HUES6 (cell line): ENCODE results near the gene SLC43A3.

Experiments
- H3K27ac ChIP-seq: 2 replicates; pipeline ENCODE4 v1.7.0; 2013; ENCODE audit warnings: low read depth, mild to moderate bottlenecking, low read length, inconsistent platforms
- H3K27me3 ChIP-seq: 2 replicates; pipeline ENCODE4 v1.6.1; 2013; ENCODE audit warnings: low read length; ENCODE audit not compliant: control insufficient read depth, insufficient read depth
- H3K36me3 ChIP-seq: 2 replicates; pipeline ENCODE4 v1.6.1; 2013; ENCODE audit warnings: low read length; ENCODE audit not compliant: control insufficient read depth, insufficient read depth
- H3K4me1 ChIP-seq: 2 replicates; pipeline ENCODE4 v1.6.1; 2013; ENCODE audit warnings: low read length; ENCODE audit not compliant: control insufficient read depth, insufficient read depth
- H3K4me3 ChIP-seq: 2 replicates; pipeline ENCODE4 v1.5.1; 2013; ENCODE audit warnings: low read depth, low read length
- H3K9ac ChIP-seq: one replicate; pipeline ENCODE4 v1.6.1; 2013; ENCODE audit warnings: mild to moderate bottlenecking, low read length
- H3K9me3 ChIP-seq: 2 replicates; pipeline ENCODE4 v1.6.1; 2013; ENCODE audit warnings: low read depth, low read length; ENCODE audit not compliant: control insufficient read depth, insufficient read depth

Gene SLC43A3

GRCh38 chr11:57467508-57468157 is 40.7 kb upstream of the SLC43A3 start:
- Histone ChIP-seq H3K36me3 (no peaks in the 10 kb centered on the region), H3K9ac (no peak overlapping the region), H3K27ac (no peak overlapping the region), H3K9me3 (no peaks in the 10 kb centered on the region), H3K27me3 (peaks cover 28% of the 10 kb centered on the region), H3K4me1 (peaks cover 42% of the 10 kb centered on the region), H3K4me3 (no peak overlapping the region)

DNA sequence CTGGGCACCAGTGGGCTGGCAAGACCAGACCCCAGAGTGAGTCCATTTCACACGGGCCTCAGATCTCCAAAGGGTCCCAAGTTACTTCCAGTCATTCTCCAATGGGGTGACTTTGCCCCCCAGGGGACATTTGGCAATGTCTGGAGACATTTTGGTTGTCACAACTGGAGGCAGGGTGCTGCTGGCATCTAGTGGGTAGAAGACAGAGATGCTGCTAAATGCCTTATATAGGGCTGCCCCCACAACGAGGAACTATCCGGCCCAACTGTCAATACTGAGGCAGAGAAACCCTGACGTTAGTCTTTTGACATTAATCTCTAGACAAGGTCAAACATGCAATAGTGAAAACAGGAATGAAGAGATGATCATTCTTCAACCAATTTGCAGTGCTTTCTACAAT is 39.8 kb upstream of the SLC43A3 start:
- H3K36me3 ChIP-seq, result no peaks in the 10 kb centered on the region
- no peaks in the 10 kb centered on the region for H3K9me3 ChIP-seq
- peaks cover 43% of the 10 kb centered on the region for H3K4me1 ChIP-seq
- H3K9ac ChIP-seq, result no peak overlapping the region
- H3K27me3 ChIP-seq, result peaks cover 36% of the 10 kb centered on the region
- no peak overlapping the region for H3K4me3 ChIP-seq
- no peak overlapping the region for H3K27ac ChIP-seq

DNA sequence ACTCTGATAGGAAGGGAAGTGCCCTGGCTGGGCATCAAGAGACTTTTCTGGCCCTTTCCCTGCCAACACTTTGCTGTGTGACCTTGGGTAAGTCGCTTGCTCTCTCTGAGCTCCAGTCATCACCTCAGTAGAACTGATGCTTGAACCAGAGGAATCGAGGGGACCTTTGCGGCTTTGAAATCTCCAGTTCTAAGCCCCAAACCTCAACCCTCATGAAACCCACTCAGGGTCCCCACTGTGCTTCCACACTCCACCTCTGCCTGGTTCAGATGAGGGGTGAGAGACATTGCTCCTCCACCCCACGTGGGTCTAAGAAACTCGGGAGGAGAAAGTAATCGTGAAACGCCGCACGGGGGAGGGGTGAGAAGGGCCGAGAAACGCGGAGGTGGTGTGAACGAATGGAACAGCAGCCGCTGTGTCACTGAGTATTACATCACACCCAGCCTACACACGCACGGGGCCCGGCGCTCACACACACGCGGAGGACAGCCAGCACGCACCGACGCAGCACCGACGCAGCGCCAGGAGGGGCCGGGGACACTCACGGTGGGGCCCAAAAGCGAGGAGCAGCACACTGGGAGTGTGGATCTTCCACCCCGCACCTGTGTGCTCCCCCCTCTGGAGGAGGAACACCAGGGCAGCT is 37.7 kb upstream of the SLC43A3 start:
- Histone ChIP-seq H3K9me3 (no peaks in the 10 kb centered on the region), H3K27ac (no peak overlapping the region), H3K4me1 (peaks cover 47% of the 10 kb centered on the region), H3K9ac (no peak overlapping the region), H3K27me3 (peaks cover 54% of the 10 kb centered on the region), H3K36me3 (no peaks in the 10 kb centered on the region), H3K4me3 (no peak overlapping the region)

DNA sequence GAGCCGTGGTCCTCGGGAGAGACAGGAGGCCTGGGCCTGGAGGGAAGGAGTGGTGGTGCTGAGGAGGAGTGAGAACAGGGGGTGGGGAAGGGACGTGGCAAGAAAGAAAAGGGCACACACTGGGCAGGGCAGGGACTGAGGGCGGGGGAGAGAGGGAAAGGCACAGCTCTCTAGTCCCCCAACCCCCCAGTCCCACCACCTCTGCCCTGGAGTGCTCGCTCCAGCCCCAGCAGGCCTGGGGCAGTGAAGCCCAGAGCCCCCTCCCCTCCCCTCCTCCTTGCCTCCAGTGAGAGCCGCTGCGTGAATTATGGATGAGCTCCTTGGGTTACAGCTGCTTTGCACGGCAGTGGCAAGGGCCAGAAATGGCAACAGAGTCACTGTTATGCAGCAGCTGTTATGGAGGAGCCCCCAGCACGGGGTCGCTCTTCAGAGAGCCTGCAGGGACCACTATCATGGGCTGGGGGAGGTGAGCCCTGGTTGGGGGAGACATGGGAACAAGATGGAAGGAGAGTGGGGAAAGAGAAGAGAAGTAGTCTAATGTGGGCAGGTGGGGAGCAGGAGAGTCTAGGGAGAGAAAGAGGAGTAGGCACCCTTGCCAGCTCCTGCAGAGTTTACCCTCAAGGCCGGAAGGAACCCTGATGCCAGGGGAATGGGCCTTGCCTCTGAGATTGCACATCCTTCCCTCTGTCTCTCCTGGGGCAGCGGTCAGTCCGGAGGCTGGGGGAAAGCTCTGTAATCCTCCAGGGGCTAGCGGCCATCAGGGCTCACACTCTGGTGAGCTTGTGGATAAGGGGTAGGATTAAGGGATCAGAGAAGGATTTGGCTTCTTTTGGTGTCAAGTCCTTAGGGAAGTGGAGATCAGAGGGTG is 37.0 kb upstream of the SLC43A3 start:
- Histone ChIP-seq H3K4me3 (peak overlapping the region; percentile 20; the same call in 1 of the 2 replicates), H3K27ac (no peak overlapping the region), H3K27me3 (peaks cover 61% of the 10 kb centered on the region), H3K4me1 (peaks cover 50% of the 10 kb centered on the region), H3K36me3 (no peaks in the 10 kb centered on the region), H3K9me3 (no peaks in the 10 kb centered on the region), H3K9ac (no peak overlapping the region)

DNA sequence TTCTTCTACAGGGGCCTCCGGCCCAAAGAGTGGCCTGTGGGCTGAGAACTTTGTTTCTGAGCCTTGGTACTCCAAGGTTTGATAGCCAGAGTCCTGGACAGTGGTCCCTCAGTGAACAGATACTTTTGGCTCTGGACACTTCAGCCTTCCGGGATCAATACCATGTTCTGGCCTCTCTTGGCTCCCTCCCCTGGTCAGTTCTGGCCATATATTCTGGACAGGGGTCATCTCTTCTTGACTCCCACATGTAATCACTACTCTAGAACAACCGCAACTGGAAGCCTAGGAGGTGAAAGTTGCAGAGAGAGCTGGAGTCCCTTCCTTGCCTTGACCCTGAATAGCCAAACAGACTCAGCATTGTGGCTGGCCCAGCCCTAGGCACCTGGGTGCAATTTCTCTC is 35.7 kb upstream of the SLC43A3 start:
- Histone ChIP-seq H3K4me1 (peaks cover 42% of the 10 kb centered on the region), H3K4me3 (no peak overlapping the region), H3K27me3 (peaks cover 74% of the 10 kb centered on the region), H3K9me3 (no peaks in the 10 kb centered on the region), H3K36me3 (no peaks in the 10 kb centered on the region), H3K27ac (no peak overlapping the region), H3K9ac (no peak overlapping the region)

DNA sequence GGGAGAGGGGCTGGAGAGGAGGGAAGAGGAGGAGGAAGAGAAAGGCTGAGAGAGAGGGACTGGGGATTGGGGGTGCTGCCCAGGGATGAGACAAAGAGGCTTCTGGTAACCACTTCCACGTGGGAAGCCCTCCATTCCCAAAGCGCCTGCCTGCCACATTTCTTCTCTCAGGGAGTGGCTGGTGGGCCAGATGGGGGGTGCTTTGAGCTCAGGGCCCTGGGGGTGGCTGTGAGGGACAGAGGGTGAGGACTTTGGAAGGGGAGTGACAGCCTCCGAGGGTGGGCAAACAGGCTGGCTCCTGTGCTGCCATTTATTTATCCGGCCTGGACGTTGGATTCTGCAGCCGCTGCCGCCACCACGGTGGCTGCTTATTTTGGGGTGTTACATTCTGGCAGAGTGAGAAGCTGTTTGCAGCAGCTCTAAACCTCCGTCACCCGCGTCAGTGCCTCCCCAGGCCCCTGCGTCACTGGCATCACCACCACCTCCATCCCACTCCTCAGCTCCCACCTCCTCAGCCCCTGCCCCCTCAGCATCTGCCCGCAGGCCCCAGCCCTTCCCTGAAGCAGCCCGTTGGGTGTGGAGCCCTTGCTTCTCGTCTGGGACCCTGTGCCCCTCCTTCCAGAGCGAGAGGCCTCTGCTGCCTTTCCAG is 35.0 kb upstream of the SLC43A3 start:
- Histone ChIP-seq H3K9ac (no peak overlapping the region), H3K27me3 (peaks cover 79% of the 10 kb centered on the region), H3K27ac (no peak overlapping the region), H3K4me3 (peak overlapping the region; percentile 63), H3K9me3 (no peaks in the 10 kb centered on the region), H3K4me1 (peaks cover 44% of the 10 kb centered on the region), H3K36me3 (no peaks in the 10 kb centered on the region)

GRCh38 chr11:57460758-57461749 is 34.1 kb upstream of the SLC43A3 start:
- H3K4me3 ChIP-seq, result peak overlapping the region; percentile 63
- no peak overlapping the region for H3K9ac ChIP-seq
- no peak overlapping the region for H3K27ac ChIP-seq
- peaks cover 89% of the 10 kb centered on the region for H3K27me3 ChIP-seq
- H3K9me3 ChIP-seq, result no peaks in the 10 kb centered on the region
- H3K36me3 ChIP-seq, result no peaks in the 10 kb centered on the region
- H3K4me1 ChIP-seq, result peaks cover 45% of the 10 kb centered on the region

DNA sequence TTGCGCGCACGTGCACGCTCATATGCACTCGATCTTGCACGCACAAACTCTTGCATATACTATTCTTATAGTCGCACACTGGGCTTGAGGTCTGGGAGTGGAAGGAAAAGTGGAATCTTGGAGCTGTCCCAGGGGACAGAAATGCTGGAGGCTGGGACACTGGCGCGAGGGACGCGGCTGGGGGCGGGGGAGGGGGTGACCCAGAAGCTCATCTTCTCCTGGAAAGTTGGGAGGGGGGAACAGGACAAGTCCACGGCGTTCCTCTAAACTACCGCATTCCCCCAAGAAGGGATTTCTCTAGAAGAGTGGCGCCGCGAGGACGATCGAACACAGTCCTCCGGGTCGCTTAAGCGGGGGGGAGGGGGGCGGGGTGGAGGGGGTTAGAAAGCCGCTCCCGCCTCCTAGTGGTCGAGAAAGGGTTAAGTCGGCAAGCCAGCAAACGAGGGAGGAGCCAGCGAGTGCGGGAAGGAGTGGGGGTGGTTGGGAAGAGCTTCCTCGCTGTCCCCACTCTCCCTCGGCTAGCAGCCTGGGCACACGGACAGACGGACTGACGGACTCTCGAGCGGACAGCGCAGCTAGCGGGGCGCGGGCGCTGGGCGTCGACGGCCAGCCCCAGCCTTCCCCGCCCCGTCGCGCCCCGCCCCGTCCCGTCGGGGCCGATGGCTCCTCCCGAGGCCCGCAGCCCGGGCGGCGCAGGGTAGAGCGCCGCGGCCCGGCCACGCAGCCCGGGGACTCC is 33.3 kb upstream of the SLC43A3 start, which contains the start of gene RTN4RL2:
Gene RTN4RL2 (plus strand): TSS at position 507 of the 736 bp plus-strand sequence. CDS start 338 bp downstream, outside the sequence.
- no peak within 1 kb of the TSS for H3K9ac ChIP-seq
- peaks cover 44% of the 10 kb centered on the region for H3K4me1 ChIP-seq
- no peaks in the 10 kb centered on the region for H3K9me3 ChIP-seq
- no peaks in the 10 kb centered on the region for H3K36me3 ChIP-seq
- H3K27ac ChIP-seq, result no peak within 1 kb of the TSS
- peaks cover 93% of the 10 kb centered on the region for H3K27me3 ChIP-seq
- peak within 1 kb of the TSS; percentile 63 for H3K4me3 ChIP-seq

GRCh38 chr11:57459164-57460021 is 32.5 kb upstream of the SLC43A3 start:
- Histone ChIP-seq H3K4me1 (peaks cover 36% of the 10 kb centered on the region), H3K27ac (no peak overlapping the region), H3K27me3 (peaks cover 85% of the 10 kb centered on the region), H3K4me3 (peak overlapping the region; percentile 63), H3K36me3 (no peaks in the 10 kb centered on the region), H3K9ac (no peak overlapping the region), H3K9me3 (no peaks in the 10 kb centered on the region)
